Amniotic stem cell (primary cell): ENCODE measurements around the gene BAD.
A peak's percentile ranks its signal among the peaks of the same experiment; 100 is the strongest.

Experiments
- DNase-seq: peaks from one replicate; lab custom pipeline; 2025; lab: John Stamatoyannopoulos, UW

Gene BAD

DNA sequence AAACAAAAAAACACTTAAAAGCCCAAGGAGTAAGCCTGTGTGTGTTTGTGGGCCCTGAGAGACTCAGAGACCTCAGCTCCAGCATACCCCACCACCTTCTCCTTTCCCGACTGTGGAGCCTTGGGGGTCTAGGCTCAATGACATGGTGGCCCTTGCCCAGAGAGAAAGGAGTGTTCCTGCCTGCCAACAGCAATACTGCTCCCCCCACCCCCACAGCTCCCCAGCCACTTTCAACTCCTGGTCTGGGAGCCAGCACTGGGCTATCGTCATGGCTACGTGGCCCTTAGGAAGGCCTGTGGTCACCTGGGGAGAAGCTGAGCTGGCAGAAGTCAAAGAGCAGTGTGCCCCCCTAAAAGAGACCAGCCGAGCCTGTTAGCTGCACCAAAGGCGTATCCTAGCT lies 40.4 kb downstream of the BAD start:
- no peak for DNase-seq

GRCh38 chr11:64243236-64243854 lies 41.1 kb downstream of the BAD start:
- DNase-seq, result no peak

GRCh38 chr11:64241491-64242374 lies 42.7 kb downstream of the BAD start:
- DNase-seq, result no peak

GRCh38 chr11:64241241-64241490 lies 43.3 kb downstream of the BAD start:
- DNase-seq, result peak; percentile 98

DNA sequence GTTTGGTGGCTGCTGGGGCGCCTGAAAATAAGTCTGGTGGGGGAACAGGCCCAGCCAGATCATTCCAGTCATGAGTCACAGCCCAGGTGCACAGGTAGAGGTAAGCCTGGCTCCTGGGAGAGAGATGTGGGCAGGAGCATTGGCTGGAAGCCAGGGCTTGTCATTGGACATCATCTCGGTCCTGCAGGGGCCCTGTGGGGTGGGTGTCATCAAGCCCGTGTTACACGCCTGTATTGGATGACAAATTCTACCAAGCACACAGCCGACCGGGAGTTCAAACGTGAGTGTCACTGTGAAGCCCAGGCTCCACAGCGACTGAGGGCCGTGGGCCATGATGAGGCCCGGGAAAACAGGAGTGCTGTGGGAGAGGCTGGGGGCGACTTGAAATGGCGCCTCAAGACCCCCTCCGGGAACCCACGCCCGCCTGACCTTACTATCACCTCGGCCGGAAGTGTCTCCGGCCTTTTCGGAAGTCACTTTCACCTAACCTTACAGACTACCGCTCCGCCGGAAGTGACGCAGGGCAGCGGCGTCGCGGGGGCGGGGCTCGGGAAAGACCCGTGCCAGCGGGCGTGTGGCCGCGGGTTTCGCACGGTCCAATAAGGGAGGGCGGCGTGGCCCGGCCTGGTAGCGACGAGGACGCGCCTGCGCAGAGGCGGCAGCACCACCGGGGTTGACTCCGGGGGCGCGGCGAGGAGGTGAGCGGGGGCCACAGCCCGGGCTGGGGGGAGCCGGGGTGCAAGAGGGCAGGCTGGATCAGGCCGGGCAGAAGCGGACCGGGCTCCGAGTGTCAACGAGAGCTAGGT lies 43.8 kb downstream of the BAD start, which contains the start of gene FKBP2:
TSS of gene FKBP2 (plus strand) at position 661 of the 806 bp plus-strand sequence. CDS start 1,293 bp downstream, outside the sequence.
- DNase-seq, result peak; percentile 94

GRCh38 chr11:64239662-64240434 lies 44.6 kb downstream of the BAD start:
- no peak for DNase-seq

GRCh38 chr11:64238999-64239398 lies 45.5 kb downstream of the BAD start:
- no peak for DNase-seq

DNA sequence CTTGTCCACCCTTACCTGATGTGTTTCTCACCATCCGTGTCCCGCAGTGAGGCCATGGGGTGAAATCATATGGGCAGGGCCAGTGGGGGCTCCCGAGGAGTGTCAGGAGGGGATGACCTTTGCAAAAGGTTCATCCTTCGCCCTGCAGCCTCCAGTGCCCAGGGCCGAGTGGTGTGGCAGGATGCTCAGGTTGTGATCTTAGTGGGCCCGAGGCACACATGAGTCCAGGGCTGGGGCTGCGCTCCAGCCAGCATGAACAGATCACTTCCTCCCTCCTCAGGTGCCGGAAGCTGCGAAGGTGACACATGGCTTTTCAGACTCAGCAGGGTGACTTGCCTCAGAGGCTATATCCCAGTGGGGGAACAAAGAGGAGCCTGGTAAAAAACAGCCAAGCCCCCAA lies 46.4 kb downstream of the BAD start:
- DNase-seq, result no peak

- no peak for DNase-seq
Observed at GRCh38 chr11:64237484-64237951, 46.9 kb downstream of the BAD start.

GRCh38 chr11:64235437-64236161 lies 48.9 kb downstream of the BAD start:
- no peak for DNase-seq

DNA sequence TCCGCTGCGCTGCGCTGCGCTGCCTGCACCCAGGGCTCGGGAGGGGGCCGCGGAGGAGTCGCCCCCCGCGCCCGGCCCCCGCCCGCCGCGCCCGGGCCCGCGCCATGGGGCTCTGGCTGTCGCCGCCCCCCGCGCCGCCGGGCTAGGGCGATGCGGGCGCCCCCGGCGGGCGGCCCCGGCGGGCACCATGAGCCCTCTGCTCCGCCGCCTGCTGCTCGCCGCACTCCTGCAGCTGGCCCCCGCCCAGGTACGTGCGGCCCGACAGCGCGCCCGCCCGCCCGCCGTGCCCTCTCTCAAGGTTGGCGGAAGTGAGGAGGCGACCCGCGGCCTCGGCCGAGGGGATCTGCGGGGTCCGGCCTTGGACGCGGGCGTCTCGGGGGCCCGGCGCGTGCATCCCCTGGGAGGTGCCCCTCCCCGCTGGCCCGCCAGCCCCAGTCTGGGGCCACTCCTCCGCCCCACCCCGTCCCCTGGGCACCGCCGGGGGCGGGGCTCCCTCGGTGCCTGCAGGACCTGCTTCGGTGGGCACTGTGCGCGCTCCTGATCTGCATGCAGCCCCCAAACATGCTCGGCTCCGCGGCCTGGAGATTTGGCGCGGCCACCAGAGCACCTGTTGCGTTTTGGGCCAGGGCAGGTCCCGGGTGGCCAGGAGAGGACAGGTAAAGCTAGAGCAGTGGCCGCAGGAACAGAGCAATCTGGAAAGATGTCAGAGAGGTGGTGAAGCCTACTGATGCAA lies 49.7 kb downstream of the BAD start:
- no peak for DNase-seq

GRCh38 chr11:64233913-64234586 lies 50.4 kb downstream of the BAD start, which contains the start of gene VEGFB:
VEGFB (plus strand) TSS chr11:64234584; CDS start chr11:64234834, 250 bp downstream.
- no peak for DNase-seq

GRCh38 chr11:64232967-64233315 lies 51.5 kb downstream of the BAD start:
- no peak for DNase-seq

DNA sequence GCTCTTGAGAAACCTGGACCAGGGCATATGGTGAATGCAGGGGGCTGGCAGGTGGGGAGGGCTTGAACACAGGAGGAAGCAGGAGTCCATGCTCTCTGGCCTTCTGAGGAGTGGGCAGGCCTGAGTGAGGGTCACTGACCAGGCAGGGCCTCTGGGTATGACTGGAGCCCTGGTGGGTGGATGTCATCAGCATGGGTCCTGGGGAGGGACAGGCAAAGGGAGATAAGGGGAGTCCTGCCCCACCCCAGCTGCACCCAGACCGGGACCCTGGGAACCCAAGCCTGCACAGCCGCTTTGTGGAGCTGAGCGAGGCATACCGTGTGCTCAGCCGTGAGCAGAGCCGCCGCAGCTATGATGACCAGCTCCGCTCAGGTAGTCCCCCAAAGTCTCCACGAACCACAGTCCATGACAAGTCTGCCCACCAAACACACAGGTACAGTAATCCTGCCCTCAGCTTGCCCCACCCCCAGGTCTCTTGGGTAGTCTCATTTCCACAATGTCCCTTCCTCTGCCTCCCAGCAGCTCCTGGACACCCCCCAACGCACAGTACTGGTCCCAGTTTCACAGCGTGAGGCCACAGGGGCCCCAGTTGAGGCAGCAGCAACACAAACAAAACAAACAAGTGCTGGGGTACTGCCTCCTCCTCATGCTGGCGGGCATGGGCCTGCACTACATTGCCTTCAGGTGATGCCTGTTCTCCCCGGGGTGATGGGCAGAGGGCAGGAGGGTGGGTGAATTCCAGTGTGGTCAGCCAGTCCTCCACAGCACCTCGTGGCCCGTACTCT lies 52.1 kb downstream of the BAD start:
- no peak for DNase-seq

- DNase-seq, result no peak
Observed at GRCh38 chr11:64231546-64231945, 52.9 kb downstream of the BAD start.

DNA sequence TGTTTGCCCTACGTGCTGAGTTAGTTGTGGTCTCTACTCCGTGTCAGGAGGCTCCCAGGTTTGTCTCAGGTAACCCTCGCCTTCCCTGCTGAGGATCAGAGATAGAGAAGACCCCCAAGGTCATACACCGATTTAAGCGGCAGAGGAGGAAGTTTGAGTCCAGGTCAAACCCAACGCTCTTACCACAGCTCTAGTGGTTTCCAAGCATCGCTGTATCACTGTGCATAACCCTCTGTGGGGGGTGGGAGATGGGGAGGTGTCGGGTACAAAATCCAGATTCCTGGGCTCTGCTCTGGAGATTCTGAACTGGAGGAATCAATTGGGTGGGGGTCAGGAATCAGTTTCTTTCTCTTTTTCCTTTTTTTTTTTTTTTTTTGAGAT lies 53.5 kb downstream of the BAD start:
- DNase-seq, result no peak

- peak; percentile 74 for DNase-seq
Observed at GRCh38 chr11:64230171-64230984, 54.1 kb downstream of the BAD start, which contains the start of gene DNAJC4. DNAJC4 (plus strand) TSS chr11:64230548; CDS start chr11:64230855, 307 bp downstream.

- DNase-seq, result no peak
Observed at GRCh38 chr11:64229744-64230170, 54.7 kb downstream of the BAD start.
